GM12874 (cell line): ENCODE measurements around the gene RHBDL1.

ENCODE experiments used
- CTCF ChIP-seq: IDR thresholded peaks from 2 replicates; pipeline ENCODE4 v1.5.1; 2011; ENCODE audit warnings: low read depth, mild to moderate bottlenecking, control low read depth, low read length, moderate library complexity; ENCODE audit not compliant: insufficient read depth

RHBDL1 gene

GRCh38 chr16:661184-661821, 14.2 kb upstream of the RHBDL1 start:
- TF ChIP-seq CTCF: no peak

- no peak for TF ChIP-seq CTCF
Observed at GRCh38 chr16:662095-662494, 13.4 kb upstream of the RHBDL1 start.

- no peak for TF ChIP-seq CTCF
Observed at GRCh38 chr16:662597-662996, 12.9 kb upstream of the RHBDL1 start.

GRCh38 chr16:666572-666971, 8.9 kb upstream of the RHBDL1 start:
- no peak for TF ChIP-seq CTCF

- no peak for TF ChIP-seq CTCF
Observed at GRCh38 chr16:667113-667779, 8.2 kb upstream of the RHBDL1 start.

DNA sequence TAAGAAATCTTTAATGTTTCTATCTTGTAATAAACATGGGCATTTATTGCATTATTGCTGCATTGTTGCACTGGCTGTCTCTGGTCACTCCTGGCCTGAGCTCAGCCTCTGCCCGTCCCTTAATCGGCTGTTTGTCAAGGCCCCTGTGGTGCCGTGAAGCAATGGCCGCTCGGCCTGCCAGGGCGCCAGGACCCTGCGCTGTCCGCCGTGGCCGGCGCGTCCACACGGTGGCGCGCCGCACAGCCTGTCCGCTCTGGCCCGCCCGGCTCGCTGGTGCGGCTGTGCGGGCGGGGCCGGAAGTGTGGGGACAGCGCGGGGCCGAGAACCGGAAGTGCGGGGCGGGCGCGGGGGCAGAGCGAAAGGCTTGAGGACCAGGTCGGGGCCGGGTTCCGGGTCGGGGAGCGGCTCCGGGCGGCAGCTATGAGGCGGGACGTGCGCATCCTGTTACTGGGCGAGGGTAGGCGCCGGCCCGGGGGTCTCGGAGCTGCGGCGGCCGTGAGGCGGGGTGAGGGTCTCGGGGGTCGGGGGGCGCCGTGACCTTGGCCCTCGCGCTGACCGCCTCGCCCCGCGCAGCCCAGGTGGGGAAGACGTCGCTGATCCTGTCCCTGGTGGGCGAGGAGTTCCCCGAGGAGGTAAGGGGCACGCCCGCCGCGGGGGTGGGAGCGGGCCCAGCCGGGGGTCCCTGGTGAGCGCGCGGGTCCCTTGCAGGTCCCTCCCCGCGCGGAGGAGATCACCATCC, 7.5 kb upstream of the RHBDL1 start, which contains the start of gene RHOT2:
Gene RHOT2 (plus strand): TSS at position 353 of the 739 bp plus-strand sequence. CDS start 68 bp downstream, at position 421.
- peak; percentile 88 for TF ChIP-seq CTCF

DNA sequence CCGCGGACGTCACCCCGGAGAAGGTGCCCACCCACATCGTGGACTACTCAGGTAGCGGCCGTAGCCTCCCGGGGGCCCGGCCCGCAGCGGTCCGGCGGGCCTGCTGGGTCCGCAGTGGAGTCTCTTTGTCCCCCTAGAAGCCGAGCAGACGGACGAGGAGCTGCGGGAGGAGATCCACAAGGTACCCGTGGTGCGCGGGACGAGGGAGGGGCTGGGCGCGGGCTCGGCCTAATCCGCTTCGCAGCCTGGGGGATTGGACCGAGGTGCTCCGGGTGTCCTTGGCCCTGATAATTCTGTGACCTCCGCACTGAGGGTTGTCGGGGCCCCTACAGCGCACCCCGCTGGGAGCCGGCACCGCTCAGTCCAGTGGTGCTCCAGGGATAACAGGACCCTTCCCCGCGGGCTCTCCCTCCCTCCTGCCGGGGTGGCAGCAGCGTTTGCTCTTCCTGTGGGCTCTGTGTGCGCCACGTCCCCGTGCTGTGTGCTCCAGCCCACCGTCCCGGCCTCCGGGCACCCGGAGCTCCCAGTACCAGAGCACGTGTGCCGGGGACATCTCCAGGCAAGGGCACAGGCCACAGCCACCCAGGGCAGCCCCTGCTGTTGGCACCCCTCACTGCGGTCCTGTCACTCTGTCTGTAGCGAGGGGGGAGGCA, 6.8 kb upstream of the RHBDL1 start:
- TF ChIP-seq CTCF: no peak
